Measurements from ENCODE around the gene CDC42BPG. TPM values are rescaled to one million over a fixed set of nuclear protein-coding genes. Genes with fewer than 3 reads are reported as not detected.

The CDC42BPG gene
- polyA plus RNA-seq, 10 donors: 0.48 to 2.8 (median 0.72) TPM

- peak in 2 of 3 donors; percentile 23 to 27 for DNase-seq
Observed at GRCh38 chr11:64809781-64810241, 34.6 kb downstream of the CDC42BPG start.

- no peak for DNase-seq
Observed at GRCh38 chr11:64805481-64805880, 39.0 kb downstream of the CDC42BPG start.

DNA sequence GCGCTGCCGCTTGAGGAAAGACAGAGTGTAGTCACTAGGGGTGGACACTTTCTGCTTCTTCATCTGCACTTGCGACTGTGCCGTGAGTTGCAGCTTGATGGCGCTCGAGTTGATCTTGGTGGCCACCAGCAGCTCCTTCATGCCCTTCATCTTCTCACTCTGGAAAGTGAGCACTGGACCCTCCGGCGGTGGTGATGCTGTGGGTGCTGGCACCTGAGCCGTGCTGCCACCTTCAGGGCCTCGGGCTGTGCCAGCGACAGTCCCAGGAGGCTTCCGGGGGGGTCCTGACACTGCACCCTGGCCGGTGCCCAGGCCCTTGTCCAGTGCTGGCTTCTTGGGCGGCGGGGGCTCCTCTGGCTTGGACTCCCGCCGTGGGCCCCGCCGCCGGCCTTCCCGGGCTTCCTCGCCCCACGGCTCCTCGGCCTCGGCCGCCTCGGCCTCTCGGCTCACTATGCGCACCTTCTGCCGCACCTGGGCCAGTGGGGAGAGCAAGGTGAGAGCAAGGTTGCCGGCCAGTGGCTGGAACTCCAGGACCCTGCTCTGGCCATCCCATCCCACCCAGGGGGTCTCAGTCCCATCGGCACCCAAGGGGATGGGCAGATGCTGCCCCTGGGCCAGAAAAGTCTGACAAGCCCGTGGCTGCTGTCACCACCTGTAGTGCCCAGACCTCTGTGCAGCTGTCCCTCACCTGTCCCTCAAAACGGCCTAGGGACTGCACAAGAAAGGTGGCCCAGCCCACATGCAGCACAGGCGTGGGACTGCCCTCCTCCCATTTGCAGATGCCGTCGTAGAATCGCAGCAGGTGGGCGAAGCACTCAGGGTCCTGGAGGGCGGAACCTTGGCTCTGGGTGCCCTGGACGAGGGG, 39.9 kb downstream of the CDC42BPG start:
- no peak for DNase-seq

GRCh38 chr11:64803846-64804345, 40.6 kb downstream of the CDC42BPG start:
- DNase-seq: no peak

- peak; percentile 79 to 93 (median 87) for DNase-seq
Observed at GRCh38 chr11:64803158-64803845, 41.2 kb downstream of the CDC42BPG start, which contains the start of gene MAP4K2. Gene MAP4K2, minus strand, starts transcription at chr11:64803214. Its CDS starts 65 bp downstream, at chr11:64803149.

GRCh38 chr11:64802370-64803157, 41.9 kb downstream of the CDC42BPG start:
- peak in 1 of 3 donors; percentile 60 for DNase-seq

DNA sequence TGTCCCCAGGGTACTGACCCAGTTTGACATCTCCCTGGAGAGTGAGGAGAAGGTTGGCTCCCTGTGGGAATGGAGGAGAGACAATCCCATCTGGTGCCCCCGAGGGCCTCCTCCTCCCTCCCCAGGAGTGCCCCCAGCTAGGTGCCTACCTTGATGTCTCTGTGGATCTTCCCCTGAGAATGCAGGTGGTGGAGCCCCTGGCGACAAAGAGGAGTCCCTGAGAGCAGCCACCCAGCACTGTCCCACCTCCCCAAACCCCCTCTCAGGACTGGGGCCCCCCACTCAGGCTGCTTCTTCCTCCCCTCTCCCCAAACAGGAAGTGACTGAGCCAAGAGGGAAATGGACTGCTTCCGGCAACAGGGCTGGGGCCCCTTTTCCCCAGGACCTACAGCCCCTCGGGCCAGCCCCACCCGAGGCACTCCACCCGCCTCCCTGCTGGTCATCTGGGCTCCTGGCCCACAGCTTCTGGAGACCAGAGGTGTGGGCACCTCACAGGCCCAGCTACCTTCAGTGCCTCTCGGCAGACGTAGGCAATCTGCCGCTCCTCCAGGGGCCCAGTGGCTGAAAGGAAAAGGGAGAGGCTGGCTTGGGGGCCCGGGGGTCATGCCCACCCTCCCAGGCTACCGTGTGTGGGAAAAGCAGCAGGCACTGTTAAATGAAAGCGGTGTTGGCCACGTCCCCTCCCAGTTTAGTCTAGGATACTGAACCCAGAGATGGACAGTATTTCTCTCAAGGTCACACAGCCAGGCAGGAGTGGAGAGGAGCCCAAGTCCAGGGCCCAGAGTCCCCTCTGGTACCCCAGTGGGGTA, 42.7 kb downstream of the CDC42BPG start:
- no peak for DNase-seq

DNA sequence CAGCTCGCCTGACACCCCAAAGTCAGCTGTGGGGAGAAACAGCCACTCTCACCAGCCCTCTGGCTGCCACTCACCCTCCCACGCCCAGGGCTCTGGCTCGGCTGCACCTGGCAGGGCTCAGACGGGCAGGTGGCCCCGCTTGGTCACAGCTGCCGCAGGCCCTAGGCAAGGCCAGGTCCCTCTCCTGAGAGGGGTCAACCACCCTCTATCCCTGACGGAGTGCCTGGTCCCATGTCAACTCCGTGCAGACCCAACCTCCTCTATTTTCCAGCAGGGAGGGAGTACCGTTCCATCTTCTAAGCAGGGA, 43.3 kb downstream of the CDC42BPG start:
- DNase-seq: no peak

DNA sequence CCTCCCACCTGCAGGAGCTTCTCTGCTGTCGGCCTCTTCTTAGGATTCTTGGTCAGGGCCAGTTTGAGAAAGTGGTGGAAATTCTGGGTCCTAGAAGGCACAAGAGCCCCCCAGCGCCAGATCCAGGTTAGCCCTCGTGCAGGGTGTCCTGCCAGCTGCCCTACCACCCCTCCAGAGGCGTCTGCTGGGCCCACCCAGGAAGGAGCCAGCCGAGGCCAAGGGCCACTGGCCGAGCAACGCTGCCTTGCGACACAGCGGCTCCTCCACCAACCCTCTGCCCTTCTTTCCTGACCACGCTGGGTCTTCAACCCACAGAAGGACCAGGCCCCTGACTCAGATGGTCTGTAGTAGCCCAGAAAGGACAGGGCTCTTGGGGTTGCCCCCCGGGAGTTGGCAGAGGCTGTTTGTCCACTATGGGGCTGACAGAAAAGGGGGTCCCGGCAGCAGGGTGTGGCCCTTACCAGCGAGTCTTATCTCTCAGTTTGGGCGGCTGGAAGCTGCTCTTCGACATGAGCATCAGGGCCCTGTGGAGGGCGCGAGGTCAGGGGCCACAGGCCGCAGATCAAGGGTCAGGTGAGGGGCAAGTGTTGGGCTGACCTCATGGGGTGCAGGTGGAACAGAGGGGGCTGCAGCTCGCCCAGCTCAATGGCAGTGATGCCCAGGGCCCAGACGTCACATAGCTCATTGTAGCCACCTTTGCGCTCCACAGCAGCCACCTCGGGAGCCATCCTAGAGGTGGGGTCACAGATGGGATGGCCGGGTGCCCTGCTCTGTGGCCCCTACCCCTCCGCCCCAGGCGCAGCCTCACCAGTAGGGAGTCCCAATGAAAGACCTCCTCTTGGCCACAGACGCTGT, 43.9 kb downstream of the CDC42BPG start:
- no peak for DNase-seq

GRCh38 chr11:64799623-64800302, 44.7 kb downstream of the CDC42BPG start:
- no peak for DNase-seq

- no peak for DNase-seq
Observed at GRCh38 chr11:64799256-64799622, 45.2 kb downstream of the CDC42BPG start.

DNA sequence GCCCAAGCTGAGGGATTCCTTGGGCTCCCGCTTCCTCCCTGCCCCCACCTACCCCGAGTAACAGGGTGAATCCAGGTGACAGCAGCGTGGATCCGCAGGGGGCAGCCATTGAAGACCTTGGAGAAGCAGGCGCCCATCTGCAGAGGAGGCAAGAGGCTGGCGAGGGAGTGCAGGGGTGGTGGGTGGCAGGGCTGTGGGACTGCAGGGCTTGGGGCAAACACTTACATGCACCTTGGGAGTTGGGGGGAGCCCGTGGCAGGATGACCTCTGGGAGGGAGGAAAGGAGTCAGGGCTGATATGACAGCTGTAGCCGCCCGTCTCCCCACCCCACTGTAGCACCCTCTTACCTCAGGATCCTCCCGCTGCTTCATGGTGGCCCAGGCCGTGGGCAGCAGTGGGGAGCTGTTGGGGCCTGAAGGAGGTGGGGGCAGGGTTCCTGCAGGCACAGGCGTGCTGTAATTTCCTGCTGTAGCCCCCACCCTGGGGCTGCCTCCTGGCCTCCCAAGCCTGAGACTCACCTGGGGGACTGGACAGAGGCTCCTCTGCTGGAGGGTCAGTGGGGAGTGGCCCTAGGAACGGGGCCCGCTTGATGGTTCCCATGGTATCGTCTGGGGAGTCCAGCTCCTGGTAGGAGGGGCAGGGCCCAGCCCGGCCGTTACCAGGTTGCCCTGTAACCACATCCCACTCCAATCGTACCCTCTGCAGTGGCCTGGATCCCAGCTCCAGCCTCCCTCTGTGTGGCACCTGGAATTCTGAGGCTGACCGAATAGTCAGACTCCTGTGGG, 47.5 kb downstream of the CDC42BPG start:
- no peak for DNase-seq

DNA sequence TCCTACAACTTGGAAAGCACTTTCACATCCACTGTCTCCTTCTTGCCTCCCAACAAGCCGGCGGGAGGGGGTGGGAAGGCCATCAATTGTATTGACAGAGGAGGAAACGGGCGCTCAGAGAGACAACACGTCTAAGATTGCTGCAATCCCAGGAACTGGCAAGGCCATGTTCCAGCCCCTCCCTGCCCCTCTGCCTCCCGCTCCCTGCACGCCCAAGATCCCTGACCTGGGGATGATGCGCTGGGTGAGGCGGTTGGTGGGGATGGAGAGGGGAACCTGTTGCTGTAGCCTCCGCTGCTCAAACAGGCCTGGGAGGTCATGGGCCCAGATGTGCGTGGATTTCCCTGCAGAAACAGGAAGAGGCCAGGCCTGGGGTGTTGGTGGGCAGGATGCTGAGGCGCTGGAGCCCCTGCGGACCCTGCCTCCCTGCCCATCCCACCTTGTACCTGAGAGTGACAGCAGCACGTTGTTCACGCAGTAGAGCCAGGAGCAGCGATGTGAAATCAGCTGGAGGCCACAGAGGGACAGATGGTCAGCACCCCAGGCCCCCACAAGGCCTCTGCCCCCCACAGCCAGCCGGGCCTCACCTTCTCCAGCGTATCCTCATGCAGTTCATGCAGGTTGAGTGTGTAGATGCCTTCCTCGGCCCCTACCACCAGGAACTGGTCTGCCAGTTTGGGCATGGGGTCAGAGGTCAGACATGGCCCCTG, 48.3 kb downstream of the CDC42BPG start:
- DNase-seq: no peak

DNA sequence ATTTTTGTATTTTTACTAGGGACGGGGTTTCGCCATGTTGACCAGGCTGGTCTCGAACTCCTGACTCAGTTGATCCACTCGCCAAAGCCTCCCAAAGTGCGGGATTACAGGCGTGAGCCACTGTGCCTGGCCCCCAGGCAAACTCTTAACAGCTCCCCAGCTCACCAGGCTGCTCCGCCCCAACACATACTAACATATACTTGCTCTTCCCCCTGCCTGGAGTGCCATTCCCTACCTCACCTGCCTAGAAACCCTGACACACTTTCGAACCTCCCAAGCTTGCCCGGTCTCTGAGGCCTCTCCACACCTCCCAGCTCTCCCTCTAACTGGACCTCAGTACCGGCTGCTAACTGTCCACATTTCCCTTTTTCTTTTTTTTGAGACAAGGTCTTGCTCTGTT, 49.9 kb downstream of the CDC42BPG start:
- no peak for DNase-seq

- peak in 2 of 3 donors; percentile 44 to 74 for DNase-seq
Observed at GRCh38 chr11:64793271-64794160, 50.9 kb downstream of the CDC42BPG start.

DNA sequence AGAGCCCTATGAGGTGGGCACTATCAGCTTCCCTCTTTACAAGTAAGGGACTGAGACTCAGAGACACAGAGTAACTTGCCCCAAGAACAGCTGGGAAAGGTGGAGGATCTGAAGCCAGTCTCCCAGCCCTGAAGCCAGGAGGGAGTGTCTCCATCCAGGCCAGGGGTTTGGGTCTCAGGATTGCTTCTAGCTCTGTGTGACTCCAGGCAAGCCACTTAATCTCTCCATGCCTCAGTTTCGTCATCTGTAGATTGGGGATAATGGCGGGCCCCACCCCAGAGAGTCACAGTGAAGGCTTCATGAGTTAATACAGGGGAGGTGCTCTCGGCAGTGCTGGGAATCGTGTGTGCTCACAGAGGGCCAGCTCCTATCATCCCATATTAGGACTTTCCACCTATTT, 52.0 kb downstream of the CDC42BPG start:
- no peak for DNase-seq

DNA sequence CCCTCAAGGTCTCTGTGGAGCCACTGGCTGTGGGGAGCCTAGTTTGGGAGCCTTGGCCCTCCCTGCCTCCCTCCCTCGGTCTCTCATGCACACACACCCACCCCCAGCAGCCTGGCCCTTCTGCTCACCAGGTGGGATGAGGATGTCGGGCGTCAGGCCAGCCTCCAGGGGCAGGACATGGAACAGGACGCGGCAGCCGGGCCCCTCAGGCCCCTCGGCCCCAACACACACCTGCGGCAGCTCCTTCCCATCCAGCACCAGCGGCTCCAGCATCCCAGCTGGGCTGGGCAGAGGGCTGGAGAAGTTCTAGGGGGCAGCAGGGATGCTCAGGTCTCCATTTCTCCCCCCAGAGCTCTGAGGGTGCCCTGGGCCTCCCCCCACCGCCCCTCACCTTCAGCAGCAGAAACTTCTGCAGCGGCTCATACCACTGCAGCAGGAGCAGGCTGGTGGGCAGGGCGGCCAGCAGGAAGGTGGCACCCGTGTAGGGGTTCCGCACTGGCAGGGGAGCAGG, 52.6 kb downstream of the CDC42BPG start:
- DNase-seq: no peak
